ENCODE results near the gene HOXA6. TPM values are rescaled to one million over a fixed set of nuclear protein-coding genes. Genes with fewer than 3 reads are reported as not detected.
A peak's percentile ranks its signal among the peaks of the same experiment; 100 is the strongest.

Gene HOXA6
- total RNA-seq, 1 experiment from 2014 or later = 12.4 TPM

GRCh38 chr7:27125986-27126394 lies 21.6 kb downstream of the HOXA6 start:
- CTCF ChIA-PET = interaction anchor here (0.6 kb wide), 1 partner anchor 1339 kb away, joined by 3 read pairs; no protein-coding TSS in a partner anchor
- Mint-ChIP-seq H3K27me3 (ENCODE audit: unreplicated experiment) (no peaks in the 10 kb centered on the region), H3K27ac (ENCODE audit: unreplicated experiment) (no peak overlapping the region), H3K4me1 (ENCODE audit: low read depth, unreplicated experiment) (peaks cover 47% of the 10 kb centered on the region), H3K36me3 (ENCODE audit: insufficient read depth, unreplicated experiment) (peaks cover 26% of the 10 kb centered on the region), H3K9me3 (ENCODE audit: low read depth, unreplicated experiment) (no peaks in the 10 kb centered on the region), H3K4me3 (ENCODE audit: low read depth, unreplicated experiment) (no peak overlapping the region)
- no TSS peak for BruUV-seq (replicated peaks)
- no peak for TF ChIP-seq CTCF (IDR thresholded peaks at IDR 0.05; ENCODE audit: unreplicated experiment)
- no peak for DNase-seq
- intact Hi-C loops (cut with micrococcal nuclease; ENCODE audit: unreplicated experiment) = no loop called here

- intact Hi-C loops (cut with micrococcal nuclease; ENCODE audit: unreplicated experiment) = loop anchor here (5.0 kb wide), 1 partner anchor 78 kb away; no protein-coding TSS in a partner anchor
- BruUV-seq (replicated peaks) = no TSS peak
- Mint-ChIP-seq H3K9me3 (ENCODE audit: low read depth, unreplicated experiment) (no peaks in the 10 kb centered on the region), H3K36me3 (ENCODE audit: insufficient read depth, unreplicated experiment) (peaks cover 28% of the 10 kb centered on the region), H3K27me3 (ENCODE audit: unreplicated experiment) (no peaks in the 10 kb centered on the region), H3K4me3 (ENCODE audit: low read depth, unreplicated experiment) (no peak overlapping the region), H3K4me1 (ENCODE audit: low read depth, unreplicated experiment) (peaks cover 55% of the 10 kb centered on the region), H3K27ac (ENCODE audit: unreplicated experiment) (no peak overlapping the region)
- no peak for TF ChIP-seq CTCF (IDR thresholded peaks at IDR 0.05; ENCODE audit: unreplicated experiment)
- CTCF ChIA-PET = interaction anchor here (1.0 kb wide), 1 partner anchor 748 kb away, joined by 4 read pairs; no protein-coding TSS in a partner anchor
- no peak for DNase-seq
Measured at GRCh38 chr7:27124902-27125689, 22.5 kb downstream of the HOXA6 start.

DNA sequence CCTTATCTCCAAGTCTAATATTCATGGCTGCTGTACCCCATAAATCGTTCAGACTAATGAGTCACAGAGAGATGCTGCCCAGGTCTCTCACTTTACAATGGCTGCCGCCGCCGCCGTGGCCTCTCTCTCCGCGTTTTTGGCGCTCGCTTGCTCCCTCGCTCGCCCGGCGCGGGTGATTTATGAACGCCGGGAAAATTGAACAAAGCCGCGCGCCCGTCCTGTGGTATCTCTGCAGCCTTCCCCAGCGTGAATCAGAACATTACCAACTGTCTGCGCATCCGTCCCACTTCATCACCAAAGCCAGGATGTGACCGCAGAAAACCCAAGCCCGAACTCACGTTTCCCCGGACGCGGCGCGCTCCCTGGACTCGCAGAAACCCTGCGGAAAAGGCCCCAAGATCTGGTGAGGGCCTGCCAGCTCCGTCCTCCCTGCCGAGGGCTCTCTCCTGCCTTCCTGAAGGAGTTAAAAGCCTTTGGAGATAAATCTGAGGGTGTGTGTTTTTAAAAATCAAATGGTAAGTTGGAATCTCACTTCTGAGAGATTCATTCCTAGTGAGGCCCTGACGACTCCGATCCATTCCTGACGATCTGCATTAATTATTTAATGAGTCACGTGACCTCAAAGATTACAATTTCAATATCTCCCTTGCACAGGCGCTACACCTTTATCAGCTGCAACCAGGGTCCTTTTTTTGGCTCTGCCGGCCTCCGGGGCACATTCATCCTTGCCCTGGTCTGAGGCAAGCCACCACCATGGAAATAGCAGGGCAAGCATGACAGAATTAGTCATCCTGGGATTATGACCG lies 23.3 kb downstream of the HOXA6 start:
- Mint-ChIP-seq H3K27ac (ENCODE audit: unreplicated experiment) (no peak overlapping the region), H3K36me3 (ENCODE audit: insufficient read depth, unreplicated experiment) (peaks cover 32% of the 10 kb centered on the region), H3K9me3 (ENCODE audit: low read depth, unreplicated experiment) (no peaks in the 10 kb centered on the region), H3K27me3 (ENCODE audit: unreplicated experiment) (no peaks in the 10 kb centered on the region), H3K4me3 (ENCODE audit: low read depth, unreplicated experiment) (peak overlapping the region; percentile 83), H3K4me1 (ENCODE audit: low read depth, unreplicated experiment) (peaks cover 63% of the 10 kb centered on the region)
- no peak for DNase-seq
- no peak for TF ChIP-seq CTCF (IDR thresholded peaks at IDR 0.05; ENCODE audit: unreplicated experiment)
- BruUV-seq (replicated peaks) = no TSS peak
- CTCF ChIA-PET = interaction anchor here (1.0 kb wide), 1 partner anchor 747 kb away, joined by 4 read pairs; no protein-coding TSS in a partner anchor
- intact Hi-C loops (cut with micrococcal nuclease; ENCODE audit: unreplicated experiment) = loop anchor here (5.0 kb wide), 1 partner anchor 77 kb away; no protein-coding TSS in a partner anchor

GRCh38 chr7:27123477-27124053 lies 24.0 kb downstream of the HOXA6 start:
- peaks cover 32% of the 10 kb centered on the region for H3K36me3 Mint-ChIP-seq (ENCODE audit: insufficient read depth, unreplicated experiment)
- peak overlapping the region; percentile 83 for H3K4me3 Mint-ChIP-seq (ENCODE audit: low read depth, unreplicated experiment)
- no peak for TF ChIP-seq CTCF (IDR thresholded peaks at IDR 0.05; ENCODE audit: unreplicated experiment)
- intact Hi-C loops (cut with micrococcal nuclease; ENCODE audit: unreplicated experiment) = loop anchor here (5.0 kb wide), 1 partner anchor 76 kb away; no protein-coding TSS in a partner anchor
- no TSS peak for BruUV-seq (replicated peaks)
- CTCF ChIA-PET = interaction anchor here (0.8 kb wide), 1 partner anchor 881 kb away, joined by 3 read pairs; no protein-coding TSS in a partner anchor
- no peak for DNase-seq
- no peaks in the 10 kb centered on the region for H3K9me3 Mint-ChIP-seq (ENCODE audit: low read depth, unreplicated experiment)
- no peaks in the 10 kb centered on the region for H3K27me3 Mint-ChIP-seq (ENCODE audit: unreplicated experiment)
- peaks cover 68% of the 10 kb centered on the region for H3K4me1 Mint-ChIP-seq (ENCODE audit: low read depth, unreplicated experiment)
- H3K27ac Mint-ChIP-seq (ENCODE audit: unreplicated experiment) = peak overlapping the region; percentile 67
